Right renal pelvis (tissue), 4 donors: ENCODE measurements around the gene UGT1A9. TPM values are rescaled to one million over a fixed set of nuclear protein-coding genes. Genes with fewer than 3 reads are reported as not detected.
"Not testable (repeated sequence)": the region's sequence is repeated elsewhere in the genome, so short reads cannot be mapped to it uniquely, and the experiment has no call there.

Source experiments
- DNase-seq, 4 donors: peaks; one replicate each; pipeline ENCODE4 v3.0.0-alpha.2; 2013; ENCODE audit warnings: low read depth in 4 of 4, low spot score in 3 of 4, missing footprints in 1 of 4
- polyA plus RNA-seq, 4 donors: library from polyadenylated mRNA; unstranded; fragments of 120-200 nt; gene quantifications; one replicate each; pipeline ENCODE4 v1.2.1, GENCODE V29; 2013; ENCODE audit not compliant: insufficient read length in 4 of 4

UGT1A9 gene
- polyA plus RNA-seq, result 1 to 10 TPM; 4.1 to 8.3 (median 5.7) TPM

- no peak for DNase-seq
Observed at GRCh38 chr2:233671290-233672161, at the start of gene UGT1A9. Gene UGT1A9, plus strand, starts transcription at chr2:233671898. Its CDS starts 37 bp downstream, at chr2:233671935.

GRCh38 chr2:233627331-233628025 is 44.2 kb upstream of the UGT1A9 start:
- DNase-seq, result no peak

- not testable (repeated sequence) for DNase-seq
Observed at GRCh38 chr2:233636306-233636705, 35.4 kb upstream of the UGT1A9 start, which contains the start of gene UGT1A10. Gene UGT1A10, plus strand, starts transcription at chr2:233636448. Its CDS starts 75 bp downstream, at chr2:233636523.

GRCh38 chr2:233638836-233639235 is 32.9 kb upstream of the UGT1A9 start:
- DNase-seq, result no peak

- DNase-seq, result no peak
Observed at GRCh38 chr2:233639860-233640259, 31.8 kb upstream of the UGT1A9 start.

- no peak for DNase-seq
Observed at GRCh38 chr2:233643128-233643527, 28.6 kb upstream of the UGT1A9 start.

GRCh38 chr2:233646033-233646432 is 25.7 kb upstream of the UGT1A9 start:
- DNase-seq, result not testable (repeated sequence)

GRCh38 chr2:233650981-233651380 is 20.7 kb upstream of the UGT1A9 start:
- DNase-seq, result no peak

- no peak for DNase-seq
Observed at GRCh38 chr2:233651430-233651829, 20.3 kb upstream of the UGT1A9 start.

GRCh38 chr2:233654501-233654900 is 17.2 kb upstream of the UGT1A9 start:
- no peak for DNase-seq

GRCh38 chr2:233655043-233655442 is 16.7 kb upstream of the UGT1A9 start:
- DNase-seq, result no peak

- DNase-seq, result not testable (repeated sequence)
Observed at GRCh38 chr2:233655943-233656342, 15.8 kb upstream of the UGT1A9 start.

- DNase-seq, result no peak
Observed at GRCh38 chr2:233656443-233656842, 15.3 kb upstream of the UGT1A9 start.

GRCh38 chr2:233658610-233659009 is 13.1 kb upstream of the UGT1A9 start:
- no peak for DNase-seq

GRCh38 chr2:233663911-233664310 is 7.8 kb upstream of the UGT1A9 start:
- no peak for DNase-seq

- no peak for DNase-seq
Observed at GRCh38 chr2:233668605-233669260, 3.0 kb upstream of the UGT1A9 start.

GRCh38 chr2:233672886-233673285 is 1.2 kb downstream of the UGT1A9 start:
- no peak for DNase-seq

- no peak for DNase-seq
Observed at GRCh38 chr2:233673896-233674295, 2.2 kb downstream of the UGT1A9 start.

GRCh38 chr2:233674314-233674713 is 2.6 kb downstream of the UGT1A9 start:
- DNase-seq, result no peak

GRCh38 chr2:233674995-233675394 is 3.3 kb downstream of the UGT1A9 start:
- no peak for DNase-seq

GRCh38 chr2:233676046-233676445 is 4.3 kb downstream of the UGT1A9 start:
- DNase-seq, result no peak
